Measurements from ENCODE around the gene ENOSF1. TPM values are rescaled to one million over a fixed set of nuclear protein-coding genes. Genes with fewer than 3 reads are reported as not detected.

Gene ENOSF1
- total and polyA plus RNA-seq, 2 of the 4 experiments (the other 2 are of a cell fraction): 12.2 to 12.6 TPM

GRCh38 chr18:697800-698199 is 14.6 kb downstream of the ENOSF1 start:
- no peak overlapping the region for H2BK20ac ChIP-seq (ENCODE audit: low read depth, low read length)
- 100% methylated on average over 2 of the region's 10 CpGs; no CpG with 5 or more reads in 1 of the 2 experiments for WGBS, 2 experiments (ENCODE audit: extremely low coverage in 2 of 2, insufficient read length in 1 of 2)
- in situ Hi-C loops (cut with MboI; ENCODE audit: low sequenced_read_pairs): no loop called here

More at GRCh38 chr18:697800-698199, 14.6 kb downstream of the ENOSF1 start:
- no TSS peak for BruUV-seq (replicated peaks)
- H3K9me1 ChIP-seq (ENCODE audit: insufficient read depth, low read length): peaks cover 6% of the 10 kb centered on the region; the same call in 1 of the 2 replicates
- POLR2A ChIA-PET (ENCODE audit: unreplicated experiment): no interaction called here
- TF ChIP-seq RCOR1 (IDR thresholded peaks at IDR 0.05; ENCODE audit: insufficient replicate concordance, low read length) (no peak), RAD21 (IDR thresholded peaks at IDR 0.05; ENCODE audit: low read length) (no peak), NFE2L2 (IDR thresholded peaks at IDR 0.05; ENCODE audit: low read depth, low read length) (no peak), MAFK (IDR thresholded peaks at IDR 0.05; ENCODE audit: low read depth, low read length) (no peak), CTCF (conservative IDR thresholded peaks at IDR 0.05; ENCODE audit: low read depth, low read length) (no peak), MAZ (IDR thresholded peaks at IDR 0.05; ENCODE audit: borderline replicate concordance, low read depth, low read length) (no peak), BHLHE40 (IDR thresholded peaks at IDR 0.05; ENCODE audit: low read depth, low read length) (no peak), FOS (IDR thresholded peaks at IDR 0.05; ENCODE audit: low read depth, low read length) (no peak), POLR2A (IDR thresholded peaks at IDR 0.05; ENCODE audit: low read depth, low read length) (no peak), ELK1 (IDR thresholded peaks at IDR 0.05; ENCODE audit: borderline replicate concordance, low read depth, low read length) (no peak), MXI1 (IDR thresholded peaks at IDR 0.05; ENCODE audit: borderline replicate concordance, low read depth, low read length) (no peak), CEBPB (IDR thresholded peaks at IDR 0.05; ENCODE audit: low read depth, low read length) (no peak), SMC3 (IDR thresholded peaks at IDR 0.05; ENCODE audit: low read depth, low read length) (no peak), CHD1 (IDR thresholded peaks at IDR 0.05; ENCODE audit: low read depth, low read length) (no peak)
- TF ChIP-seq, protein P1, sequence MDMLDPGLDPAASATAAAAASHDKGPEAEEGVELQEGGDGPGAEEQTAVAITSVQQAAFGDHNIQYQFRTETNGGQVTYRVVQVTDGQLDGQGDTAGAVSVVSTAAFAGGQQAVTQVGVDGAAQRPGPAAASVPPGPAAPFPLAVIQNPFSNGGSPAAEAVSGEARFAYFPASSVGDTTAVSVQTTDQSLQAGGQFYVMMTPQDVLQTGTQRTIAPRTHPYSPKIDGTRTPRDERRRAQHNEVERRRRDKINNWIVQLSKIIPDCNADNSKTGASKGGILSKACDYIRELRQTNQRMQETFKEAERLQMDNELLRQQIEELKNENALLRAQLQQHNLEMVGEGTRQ (IDR thresholded peaks at IDR 0.05; ENCODE audit: low read depth, low read length): no peak
- H3K27ac ChIP-seq (ENCODE audit: insufficient read depth, low read length): no peak overlapping the region
- H3K9me3 ChIP-seq (ENCODE audit: control insufficient read depth, insufficient read depth, low read length): no peaks in the 10 kb centered on the region
- peaks cover 5% of the 10 kb centered on the region for H3K36me3 ChIP-seq (ENCODE audit: control insufficient read depth, insufficient read depth, low read length)
- H2BK5ac ChIP-seq (ENCODE audit: low read depth, low read length, poor library complexity, severe bottlenecking): no peak overlapping the region
- H3K4me2 ChIP-seq (ENCODE audit: low read depth, low read length): no peak overlapping the region
- no peak overlapping the region for H2AK9ac ChIP-seq (replicated peaks; ENCODE audit: low read depth, low read length, poor library complexity)
- no peak overlapping the region for H2BK120ac ChIP-seq (ENCODE audit: low read depth, low read length)
- no peak overlapping the region for H3K4ac ChIP-seq (ENCODE audit: low read depth, low read length)
- no peak overlapping the region for H2AK5ac ChIP-seq (ENCODE audit: low read depth, low read length)
- no peak overlapping the region for H4K5ac ChIP-seq (ENCODE audit: low read depth, low read length)
- no peak overlapping the region for H3K9ac ChIP-seq (ENCODE audit: low read depth, low read length)
- H3K23ac ChIP-seq (ENCODE audit: low read depth, low read length): no peak overlapping the region
- intact Hi-C loops (cut with micrococcal nuclease) (no loop called here), dilution Hi-C loops (cut with HindIII; ENCODE audit: low sequenced_read_pairs, unreplicated experiment) (no loop called here)
- no peak overlapping the region for H4K91ac ChIP-seq (ENCODE audit: insufficient read depth, low read depth, low read length)
- ATAC-seq (ENCODE audit: low read depth): no peak
- CTCF ChIA-PET: interaction anchor here (1.5 kb wide), 1 partner anchor 15 kb away, joined by 3 read pairs; the partner anchor contains the start of gene ENOSF1
- no peak overlapping the region for H2BK15ac ChIP-seq (ENCODE audit: low read depth, low read length)
- no peak overlapping the region for H3K56ac ChIP-seq (ENCODE audit: extremely low read depth, insufficient read depth, low read length)
- H3K27me3 ChIP-seq (ENCODE audit: control insufficient read depth, insufficient read depth, low read length): no peaks in the 10 kb centered on the region
- peaks cover 5% of the 10 kb centered on the region for H4K20me1 ChIP-seq (ENCODE audit: insufficient read depth, low read length)
- DNase-seq: no peak
- no peak overlapping the region for H3K18ac ChIP-seq (ENCODE audit: low read depth, low read length)
- no peak overlapping the region for H4K8ac ChIP-seq (ENCODE audit: low read depth in 2 of 2, low read length in 2 of 2)
- peaks cover 4% of the 10 kb centered on the region for H3K4me1 ChIP-seq (ENCODE audit: control insufficient read depth, insufficient read depth, low read length)
- H3K14ac ChIP-seq (replicated peaks; ENCODE audit: low read depth, low read length): no peak overlapping the region
- no peak overlapping the region for H2AFZ ChIP-seq (replicated peaks; ENCODE audit: low read length, poor library complexity)
- H3K4me3 ChIP-seq (ENCODE audit: insufficient read depth, low read depth, low read length): no peak overlapping the region
- peaks cover 4 to 6% of the 10 kb centered on the region in 2 experiments; a peak in 2 of 4 replicates for H3K79me1 ChIP-seq (ENCODE audit: low read depth in 1 of 2, low read length in 2 of 2)
